Activated CD8-positive, alpha-beta memory T cell treated with anti-CD3 and anti-CD28 coated beads, Interleukin-2, amount 50 U/mL, for 1 hour (primary cell): ENCODE measurements around the gene DDAH1.

Experiments
- DNase-seq: peaks from one replicate; pipeline ENCODE4 v3.0.0-alpha.2; 2020; ENCODE audit errors: extremely low read depth

DDAH1 gene

DNA sequence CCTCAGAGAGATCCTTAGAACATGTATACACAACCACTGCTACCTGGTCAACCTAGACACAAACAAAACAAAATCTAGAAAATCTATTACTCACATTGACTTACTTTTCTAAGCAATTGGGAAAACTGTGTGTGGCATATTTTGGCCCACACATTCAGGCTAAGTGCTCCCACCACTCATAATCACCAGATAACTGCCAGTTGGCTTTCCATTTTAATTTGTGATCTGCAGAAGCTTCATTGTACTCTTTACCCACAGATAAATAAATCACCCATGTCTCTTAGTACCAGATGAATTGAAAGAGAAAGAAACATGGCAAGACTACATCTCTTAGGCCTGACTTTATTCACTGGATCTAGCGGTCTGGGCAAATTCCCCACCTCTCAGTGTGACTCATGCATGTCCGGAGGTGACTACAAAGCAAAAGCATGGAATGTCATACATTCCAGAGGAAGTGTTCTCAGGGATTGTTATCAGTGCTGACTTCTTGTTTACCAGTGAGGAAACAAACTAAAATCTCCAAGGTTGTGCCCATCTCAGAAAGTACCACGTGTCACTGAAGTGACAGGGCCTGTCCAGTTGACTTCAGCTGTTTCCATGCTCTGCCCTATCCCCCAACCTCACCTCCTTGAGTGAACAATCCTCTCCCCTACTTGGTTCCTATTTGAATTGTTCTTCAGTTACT, 136.1 kb downstream of the DDAH1 start:
- no peak for DNase-seq

DNA sequence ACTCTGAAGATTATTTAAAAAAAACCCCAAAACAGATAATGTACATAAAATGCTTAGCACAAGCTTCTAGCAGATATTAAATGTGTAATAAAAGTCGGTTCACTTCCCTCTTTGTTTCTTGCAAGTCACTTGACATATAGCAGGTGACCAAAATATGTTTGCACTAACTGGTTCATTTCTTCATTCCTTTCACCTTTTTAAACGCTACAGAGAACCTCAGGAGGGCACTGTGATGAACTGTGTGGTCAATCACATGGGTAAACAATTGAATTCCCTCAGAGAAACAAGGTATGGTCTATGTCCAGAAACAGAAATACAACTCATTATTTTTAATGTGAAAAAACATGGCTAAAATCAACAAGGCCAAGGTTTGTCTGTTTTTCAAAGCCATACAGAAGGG, 137.2 kb downstream of the DDAH1 start:
- no peak for DNase-seq

- no peak for DNase-seq
Observed at GRCh38 chr1:85326851-85327250, 138.1 kb downstream of the DDAH1 start.

- DNase-seq = no peak
Observed at GRCh38 chr1:85326336-85326735, 138.6 kb downstream of the DDAH1 start.

GRCh38 chr1:85325920-85326319, 139.0 kb downstream of the DDAH1 start:
- no peak for DNase-seq

DNA sequence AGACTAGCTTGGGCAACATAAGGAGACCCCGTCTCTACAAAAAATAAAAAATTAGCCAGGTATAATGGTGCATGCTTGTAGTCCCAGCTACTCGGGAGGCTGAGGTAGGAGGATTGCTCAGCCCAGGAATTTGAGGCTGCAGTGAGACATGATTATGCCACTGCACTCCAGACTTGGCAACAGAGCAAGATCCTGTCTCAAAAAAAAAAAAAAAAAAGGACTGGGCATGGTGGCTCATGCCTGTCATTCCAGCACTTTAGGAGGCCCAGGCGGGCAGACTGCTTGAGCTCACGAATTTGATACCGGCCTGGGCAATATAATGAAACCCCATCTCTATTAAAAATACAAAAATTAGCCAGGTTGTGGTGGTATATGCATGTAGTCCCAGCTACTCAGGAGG, 141.2 kb downstream of the DDAH1 start:
- no peak for DNase-seq

DNA sequence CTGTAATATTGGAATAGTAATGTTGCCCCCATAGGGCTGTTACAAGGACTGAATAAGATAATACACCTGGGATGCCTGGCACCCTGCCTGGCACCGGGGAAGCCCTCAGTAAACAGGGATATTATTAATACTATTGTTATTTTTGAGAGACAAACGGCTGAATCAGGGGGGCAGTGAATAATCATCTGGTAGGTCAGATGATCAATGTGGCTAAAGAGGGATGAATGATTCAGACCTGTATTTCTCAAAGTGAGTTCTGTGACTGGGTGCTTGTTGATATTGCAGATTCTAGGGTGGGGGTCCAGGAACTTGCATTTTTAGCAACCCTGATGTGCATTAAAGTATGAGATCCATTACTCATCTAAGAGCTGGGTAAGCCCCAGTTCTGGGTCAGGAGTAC, 142.3 kb downstream of the DDAH1 start:
- no peak for DNase-seq

GRCh38 chr1:85321237-85321964, 143.6 kb downstream of the DDAH1 start:
- DNase-seq = no peak

GRCh38 chr1:85320371-85321131, 144.4 kb downstream of the DDAH1 start:
- no peak for DNase-seq

DNA sequence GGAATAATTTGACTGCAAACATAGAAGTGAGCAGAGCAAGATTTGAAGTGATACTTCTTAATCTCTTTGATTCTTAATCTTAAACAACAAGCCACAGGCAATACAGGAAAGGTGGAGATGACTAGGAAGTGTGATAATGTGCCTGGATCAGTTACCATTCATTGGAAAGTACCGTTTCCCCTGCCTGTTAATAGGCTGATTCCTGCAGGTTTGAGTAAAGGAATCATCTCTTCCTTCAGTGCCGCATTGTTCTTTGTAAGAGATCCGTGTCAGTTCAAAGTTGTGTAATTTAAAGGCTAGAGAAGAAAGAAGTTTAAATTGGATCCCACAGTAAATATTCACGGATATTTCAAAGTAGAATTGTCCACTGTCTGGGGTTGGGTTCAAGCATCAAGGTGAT, 145.0 kb downstream of the DDAH1 start:
- no peak for DNase-seq

- no peak for DNase-seq
Observed at GRCh38 chr1:85319491-85319890, 145.5 kb downstream of the DDAH1 start.

DNA sequence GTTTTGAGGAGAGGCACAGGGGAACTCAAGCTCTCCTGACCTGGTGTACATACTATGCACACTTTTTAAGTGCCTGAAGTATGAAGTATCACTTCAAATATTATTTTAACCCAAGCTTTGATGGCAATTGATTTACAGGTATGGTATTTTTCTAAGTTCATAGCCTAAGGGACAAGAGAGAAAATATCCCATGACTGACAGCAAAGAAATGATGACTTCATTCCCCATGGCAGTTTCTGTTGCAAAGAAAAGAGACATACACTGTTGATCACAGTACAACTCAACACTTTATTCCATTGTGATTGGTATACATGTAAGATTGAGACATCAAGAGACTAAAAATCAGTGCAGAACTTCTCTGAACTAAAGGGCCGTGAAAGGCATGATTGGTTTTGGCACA, 146.7 kb downstream of the DDAH1 start:
- no peak for DNase-seq

DNA sequence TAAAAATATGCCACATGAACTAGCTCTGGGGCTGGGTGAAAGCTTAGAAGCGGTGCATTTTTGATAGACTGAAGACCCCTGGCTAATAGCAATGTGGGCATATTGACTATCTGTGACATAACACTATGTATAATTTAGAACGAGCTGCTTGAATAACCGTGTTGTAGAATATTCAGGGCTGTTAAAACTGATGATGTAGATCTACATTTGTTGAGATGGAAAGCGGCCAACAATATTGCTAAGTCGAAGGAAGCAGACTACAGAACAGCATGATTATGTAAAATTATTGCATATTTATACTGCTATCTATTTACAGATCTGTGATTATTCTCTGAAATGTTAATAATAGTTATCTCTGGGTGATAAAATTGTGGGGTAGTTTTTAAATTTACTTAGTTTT, 147.4 kb downstream of the DDAH1 start:
- DNase-seq = no peak

GRCh38 chr1:85316321-85316720, 148.6 kb downstream of the DDAH1 start:
- no peak for DNase-seq

DNA sequence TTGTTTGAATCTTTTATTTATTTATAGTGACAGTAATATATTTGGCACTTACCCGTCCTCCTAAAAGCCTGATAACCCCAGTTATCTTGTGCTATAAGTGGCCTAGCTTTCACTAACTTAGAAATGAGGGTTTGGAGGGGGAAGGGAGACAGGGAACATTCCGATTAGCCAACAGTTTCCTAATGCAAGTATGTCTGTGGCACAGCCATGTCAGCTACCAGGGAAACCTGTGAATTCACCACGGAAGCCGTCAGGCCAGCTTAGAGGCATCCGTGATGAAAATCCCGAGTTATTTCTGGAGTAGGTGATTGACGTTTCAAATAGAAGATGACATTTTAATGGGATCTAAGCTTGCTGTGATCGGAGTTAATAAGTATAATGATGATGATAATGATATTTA, 149.2 kb downstream of the DDAH1 start:
- no peak for DNase-seq

DNA sequence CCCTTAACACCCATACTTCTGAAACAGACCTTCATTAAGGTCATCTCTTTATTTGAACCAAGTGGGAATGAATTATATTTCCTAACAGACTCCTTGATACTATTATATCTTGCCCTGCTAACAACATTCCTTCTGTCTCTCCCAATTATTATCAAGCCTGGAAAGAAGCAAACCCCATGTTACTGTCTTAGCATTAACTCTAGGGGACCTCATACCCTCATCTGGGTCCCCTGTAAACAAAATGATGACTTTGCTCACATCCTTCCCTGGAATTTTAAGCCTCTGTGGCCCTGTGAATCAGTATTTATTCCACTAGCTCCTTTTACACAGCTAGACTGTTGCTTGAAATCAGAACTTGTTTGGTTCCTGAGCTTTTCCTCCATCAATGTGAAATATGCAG, 150.2 kb downstream of the DDAH1 start:
- no peak for DNase-seq

DNA sequence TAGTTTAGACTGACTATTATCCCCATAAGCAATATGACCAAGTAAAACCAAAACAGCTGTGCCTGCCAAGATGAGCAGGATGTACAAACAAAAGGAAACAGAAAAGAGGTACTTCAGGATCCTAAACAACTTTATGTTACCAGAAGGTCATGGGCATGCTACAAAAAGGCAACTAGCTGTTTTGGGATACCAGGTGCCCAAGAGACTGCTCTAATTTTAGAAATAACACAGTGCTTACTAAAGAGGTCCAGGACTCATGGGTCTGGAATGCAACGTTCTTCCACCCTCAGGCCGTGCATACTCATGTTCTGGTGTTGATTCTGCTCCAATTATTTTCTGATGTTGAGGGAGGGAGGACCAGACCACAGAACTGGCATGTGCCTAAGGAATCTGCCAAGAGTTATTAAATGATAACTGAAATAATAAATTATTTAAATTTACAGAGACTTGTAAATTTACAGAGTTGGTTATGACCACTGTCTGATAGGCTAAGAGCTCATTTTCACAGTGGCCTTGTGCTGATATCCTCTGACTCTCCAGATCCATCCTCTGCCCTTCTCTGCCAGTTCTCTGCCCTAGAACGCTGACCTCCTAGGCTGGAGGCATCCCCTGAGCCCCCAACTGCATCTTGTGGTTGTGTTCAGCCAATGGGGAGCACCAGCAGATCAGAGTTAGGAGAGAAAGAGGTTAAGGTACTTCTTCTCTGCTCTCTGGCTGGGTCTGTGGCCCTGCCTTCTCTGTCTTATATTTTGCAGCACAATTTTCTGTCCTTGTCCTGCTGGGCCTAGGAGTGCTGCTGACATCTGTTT, 150.9 kb downstream of the DDAH1 start:
- no peak for DNase-seq

GRCh38 chr1:85311818-85312217, 153.1 kb downstream of the DDAH1 start:
- no peak for DNase-seq

DNA sequence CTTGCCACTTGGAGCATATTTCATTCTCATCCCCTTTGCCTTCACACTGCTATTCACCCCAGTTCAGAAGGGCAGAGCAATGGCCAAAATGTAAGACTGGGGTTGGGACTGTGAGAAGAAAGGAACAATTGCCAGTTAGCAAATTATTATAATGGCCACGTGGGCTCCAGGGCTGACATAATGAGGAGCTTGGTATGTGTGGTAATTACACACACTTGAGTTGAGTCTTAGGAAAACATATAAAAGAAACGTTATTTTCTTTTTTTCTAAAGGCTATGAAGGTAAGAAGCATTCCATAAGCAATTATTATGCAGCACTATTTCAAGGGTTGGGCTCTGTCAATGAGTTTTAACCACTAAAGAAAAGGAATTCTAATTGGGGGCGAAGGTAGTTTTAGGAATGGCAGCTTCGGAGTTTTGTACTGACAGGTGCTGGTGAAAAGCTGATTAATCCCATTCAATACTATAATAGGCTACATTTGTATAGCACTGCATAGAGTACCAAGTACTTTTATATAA, 156.1 kb downstream of the DDAH1 start:
- DNase-seq = no peak

- peak; percentile 16 for DNase-seq
Observed at GRCh38 chr1:85307987-85308832, 156.7 kb downstream of the DDAH1 start.

DNA sequence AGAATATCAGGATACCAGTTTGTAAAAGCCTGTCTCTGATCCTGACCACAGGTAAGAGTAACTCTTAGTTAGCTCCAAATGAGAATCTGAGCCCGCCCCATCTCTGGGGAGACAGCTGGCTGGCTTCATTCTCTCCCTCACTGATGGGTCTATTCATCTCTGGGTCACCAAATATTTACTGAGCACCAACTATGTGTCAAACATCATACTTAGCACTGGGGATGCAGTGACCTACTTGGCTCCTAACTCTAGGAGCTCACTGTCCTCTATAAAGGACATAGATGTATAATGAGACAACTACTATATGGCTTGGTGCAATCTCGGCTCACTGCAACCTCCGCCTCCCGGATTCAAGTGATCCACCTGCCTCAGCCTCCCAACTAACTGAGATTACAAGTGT, 158.7 kb downstream of the DDAH1 start:
- DNase-seq = no peak
